Naive thymus-derived CD4-positive, alpha-beta T cell (primary cell): Measurements from ENCODE around the gene HOXA13. TPM values are rescaled to one million over a fixed set of nuclear protein-coding genes. Genes with fewer than 3 reads are reported as not detected.

ENCODE experiments used
- ATAC-seq: fragments of 150-1000 bp; cut with Tn5 transposase; 2 replicates; pipeline ENCODE4 v1.10.0; 2021; ENCODE audit warnings: mild to moderate bottlenecking, moderate library complexity
- CTCF ChIA-PET: fragments of 350-600 bp; sonication (Branson Sonifier 250); formaldehyde crosslinking; loops from one replicate; lab custom pipeline; 2021; ENCODE audit warnings: antibody characterized with exemption; lab: Charles Lee
- POLR2A ChIA-PET: fragments of 350-600 bp; sonication (Branson Sonifier 250); formaldehyde crosslinking; loops from one replicate; lab custom pipeline; 2021; ENCODE audit warnings: antibody characterized with exemption, inconsistent platforms; lab: Charles Lee
- DNase-seq, 9 donors: peaks; one replicate each; pipeline versions ENCODE4 v3.0.0 to v3.0.0-alpha.2; 2020 to 2022; ENCODE audit warnings: mixed read lengths in 1 of 9
- H3K27ac ChIP-seq: one replicate; pipeline ENCODE4 v1.7.0; 2013; ENCODE audit warnings: mild to moderate bottlenecking, low read depth, low read length, moderate library complexity
- H3K27me3 ChIP-seq, 2 donors: one replicate each; pipeline ENCODE4 v1.7.0; 2013; ENCODE audit warnings: low read length in 2 of 2, mild to moderate bottlenecking in 2 of 2, moderate library complexity in 2 of 2; ENCODE audit not compliant: control insufficient read depth in 2 of 2, insufficient read depth in 2 of 2
- H3K36me3 ChIP-seq, 3 experiments: 1 replicate in 2 of 3; 2 replicates in 1 of 3; pipeline ENCODE4 v1.7.0; 2013; ENCODE audit warnings: low read length in 3 of 3, mild to moderate bottlenecking in 3 of 3, moderate library complexity in 1 of 3; ENCODE audit not compliant: insufficient read depth in 3 of 3, control insufficient read depth in 2 of 3
- H3K4me1 ChIP-seq, 2 donors: one replicate each; pipeline ENCODE4 v1.7.0; 2013; ENCODE audit warnings: low read length in 2 of 2, mild to moderate bottlenecking in 2 of 2, moderate library complexity in 1 of 2; ENCODE audit not compliant: control insufficient read depth in 2 of 2, insufficient read depth in 2 of 2
- H3K4me3 ChIP-seq: 2 replicates; pipeline ENCODE4 v1.7.0; 2013; ENCODE audit warnings: mild to moderate bottlenecking, low read length
- H3K9me3 ChIP-seq, 3 experiments: 1 replicate in 2 of 3; 2 replicates in 1 of 3; pipeline ENCODE4 v1.7.0; 2013; ENCODE audit warnings: low read length in 3 of 3; ENCODE audit not compliant: control insufficient read depth in 2 of 3
- H3K27ac Mint-ChIP-seq, 9 donors: one replicate each; pipeline ENCODE4 v1.8.0; 2020 to 2022; ENCODE audit warnings: mixed read lengths in 9 of 9, mild to moderate bottlenecking in 8 of 9, moderate library complexity in 5 of 9, inconsistent platforms in 2 of 9
- H3K27me3 Mint-ChIP-seq, 5 donors: one replicate each; pipeline ENCODE4 v1.8.0; 2021 to 2022; ENCODE audit warnings: mixed read lengths in 5 of 5, mild to moderate bottlenecking in 1 of 5
- H3K36me3 Mint-ChIP-seq, 5 donors: one replicate each; pipeline ENCODE4 v1.8.0; 2020 to 2022; ENCODE audit warnings: mixed read lengths in 5 of 5, mild to moderate bottlenecking in 3 of 5, inconsistent platforms in 1 of 5
- H3K4me1 Mint-ChIP-seq, 7 donors: one replicate each; pipeline ENCODE4 v1.8.0; 2020 to 2022; ENCODE audit warnings: mixed read lengths in 7 of 7, mild to moderate bottlenecking in 3 of 7, inconsistent platforms in 1 of 7
- H3K4me3 Mint-ChIP-seq, 10 donors: one replicate each; pipeline ENCODE4 v1.8.0; 2020 to 2022; ENCODE audit warnings: mild to moderate bottlenecking in 10 of 10, mixed read lengths in 10 of 10, moderate library complexity in 6 of 10, inconsistent platforms in 2 of 10
- H3K9me3 Mint-ChIP-seq, 11 donors: one replicate each; pipeline ENCODE4 v1.8.0; 2020 to 2022; ENCODE audit warnings: mixed read lengths in 11 of 11, mild to moderate bottlenecking in 4 of 11, inconsistent platforms in 1 of 11, moderate library complexity in 1 of 11
- intact Hi-C, 2 donors: fragments of 100-400 bp; cut with micrococcal nuclease; formaldehyde crosslinking; loops; one replicate each; pipeline ENCODE4 v1.15.1; 2023
- polyA plus RNA-seq, 2 donors: library from polyadenylated mRNA; unstranded; fragments of 300-500 nt; fragmentation: Illumina TruSeq; gene quantifications; one replicate each; pipeline ENCODE4 v1.2.3, GENCODE V29; 2021
- total RNA-seq, 6 experiments: library from RNA in 5 of 6; stranded (reverse) in 5 of 6; gene quantifications; 1 replicate in 5 of 6; 2 replicates in 1 of 6; pipeline ENCODE4 v1.2.3 and lab custom pipeline; 2021 to 2026

HOXA13 gene
- total and polyA plus RNA-seq, 7 experiments from 2014 or later: not detected

GRCh38 chr7:27159266-27160144 is 40.4 kb downstream of the HOXA13 start:
- no peak for DNase-seq

DNA sequence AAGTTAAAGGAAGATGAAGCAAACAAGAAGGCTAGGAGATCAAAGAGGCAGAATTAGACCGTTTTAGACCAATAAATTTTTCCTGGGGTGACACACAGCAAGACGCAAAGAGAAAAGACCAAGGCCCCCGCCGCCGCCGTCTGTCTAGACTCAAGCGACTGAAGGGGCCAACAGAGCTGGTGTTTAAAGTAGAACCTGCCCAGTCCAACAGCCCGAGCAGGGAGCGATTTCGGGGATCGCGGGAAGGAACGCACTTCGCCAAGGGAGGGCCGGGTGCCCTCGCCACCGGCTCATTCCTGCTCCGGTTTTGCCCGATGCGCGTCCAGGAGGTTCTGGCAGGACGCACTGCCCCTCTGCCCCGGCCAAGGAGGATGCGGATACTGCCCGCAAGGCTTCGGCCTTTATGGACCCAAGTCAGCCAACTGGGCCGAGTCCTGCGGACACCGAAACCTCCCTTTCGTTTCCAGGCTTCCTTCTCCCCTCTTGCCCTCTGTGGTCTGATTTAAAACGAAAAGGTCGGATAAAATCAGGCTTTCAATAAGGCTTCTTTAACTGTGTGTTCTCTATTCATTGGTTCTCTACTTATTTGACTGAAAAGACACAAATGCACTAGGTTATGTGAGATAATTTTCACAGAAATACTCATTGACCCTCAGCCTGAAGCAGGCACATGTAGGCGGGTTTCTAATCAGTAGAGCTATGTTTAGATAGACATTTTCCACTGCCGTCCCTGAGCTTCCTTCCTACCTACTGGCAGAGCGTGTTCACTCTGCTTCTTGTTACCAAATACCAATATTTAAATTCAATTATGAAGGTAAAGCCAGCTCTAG is 41.2 kb downstream of the HOXA13 start:
- ChIA-PET POLR2A (no interaction called here), CTCF (interaction anchor here (1.3 to 1.8 kb wide), 2 partner anchors 9 to 789 kb away, joined by 6 read pairs; no protein-coding TSS in a partner anchor)
- DNase-seq (peak in 1 of 9 donors; percentile 28), ATAC-seq (no peak)
- Mint-ChIP-seq H3K9me3 (peaks cover 0 to 7% (median 0%) of the 10 kb centered on the region in 11 donors), H3K27ac (peak overlapping the region in 7 of 9 donors; percentile 15 to 81 (median 74)), H3K4me1 (peaks cover 23 to 59% (median 48%) of the 10 kb centered on the region in 7 donors), H3K36me3 (peaks cover 0 to 3% (median 0%) of the 10 kb centered on the region in 5 donors), H3K27me3 (peaks cover 68 to 92% (median 84%) of the 10 kb centered on the region in 5 donors), H3K4me3 (peak overlapping the region in 9 of 10 donors; percentile 15 to 81 (median 25))
- no peak overlapping the region for H3K4me3 ChIP-seq
- peaks cover 25 to 40% of the 10 kb centered on the region in 2 donors for H3K4me1 ChIP-seq
- H3K9me3 ChIP-seq: no peaks in the 10 kb centered on the region
- H3K36me3 ChIP-seq: no peaks in the 10 kb centered on the region
- H3K27me3 ChIP-seq: peaks cover 41 to 61% of the 10 kb centered on the region in 2 donors
- H3K27ac ChIP-seq: no peak overlapping the region
- intact Hi-C loops: loop anchor here (1.0 to 5.0 kb wide), 5 partner anchors 10 to 1304 kb away; partner anchors contain the start of genes CBX3 (in 1 of the 2), HNRNPA2B1 (in 1 of the 2) and HOXA1 (in 1 of the 2)

More at GRCh38 chr7:27159266-27160144, 40.4 kb downstream of the HOXA13 start:
- Histone ChIP-seq H3K27me3 (peaks cover 34 to 61% of the 10 kb centered on the region in 2 donors), H3K36me3 (no peaks in the 10 kb centered on the region), H3K27ac (no peak overlapping the region), H3K4me1 (peaks cover 25 to 40% of the 10 kb centered on the region in 2 donors), H3K9me3 (no peaks in the 10 kb centered on the region), H3K4me3 (peak overlapping the region; percentile 81)
- Mint-ChIP-seq H3K4me3 (peak overlapping the region; percentile 33 to 88 (median 74)), H3K27ac (peak overlapping the region in 2 of 9 donors; percentile 9 to 11), H3K9me3 (peaks cover 0 to 11% (median 0%) of the 10 kb centered on the region in 11 donors), H3K27me3 (peaks cover 67 to 92% (median 82%) of the 10 kb centered on the region in 5 donors), H3K4me1 (peaks cover 21 to 56% (median 41%) of the 10 kb centered on the region in 7 donors), H3K36me3 (peaks cover 0 to 3% (median 0%) of the 10 kb centered on the region in 5 donors)
- intact Hi-C loops: loop anchor here (1.0 to 5.0 kb wide), 13 partner anchors 9 to 1305 kb away; partner anchors contain the start of genes CBX3 (in 1 of the 2), EVX1 (in 1 of the 2), HNRNPA2B1 (in 1 of the 2) and HOXA1 (in 1 of the 2)
- ChIA-PET POLR2A (no interaction called here), CTCF (interaction anchor here (0.8 to 1.8 kb wide), 3 partner anchors 10 to 790 kb away, joined by 3 to 6 read pairs (median 6); no protein-coding TSS in a partner anchor)
- ATAC-seq: no peak

DNA sequence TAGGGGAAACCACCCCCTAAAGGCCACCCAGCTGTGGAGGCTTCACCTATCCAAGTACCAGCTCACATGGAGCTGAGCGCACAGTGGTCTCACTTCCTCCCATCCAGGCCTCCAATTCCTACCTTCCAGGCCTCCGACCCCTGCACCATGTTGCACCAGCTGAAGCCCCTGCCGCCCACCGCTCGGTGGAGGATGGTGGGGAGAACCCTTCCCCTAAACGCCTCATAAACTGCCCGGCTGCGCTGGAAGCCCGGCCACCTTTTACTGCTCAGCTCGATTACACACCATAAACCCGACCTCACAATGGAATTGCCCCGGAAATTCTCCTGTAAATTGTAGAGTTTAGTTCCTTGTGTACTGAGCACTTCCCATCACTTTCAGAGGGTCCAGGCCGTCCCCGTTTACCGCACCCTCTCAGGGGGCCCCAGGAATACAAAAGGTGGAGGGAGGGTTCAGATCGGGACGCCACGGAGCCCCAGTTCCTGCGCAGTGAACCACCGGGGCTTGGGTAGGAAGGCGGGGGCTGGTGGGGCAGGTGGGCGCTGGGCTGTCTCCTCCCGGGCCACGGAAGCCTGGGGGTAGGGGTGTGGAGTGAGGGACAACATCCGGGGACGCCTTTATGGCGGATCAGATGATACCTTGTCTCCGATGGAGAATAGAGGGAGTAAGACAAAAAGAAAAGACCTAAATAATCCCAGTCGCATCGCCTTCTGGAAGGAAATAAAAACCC is 42.0 kb downstream of the HOXA13 start:
- peak overlapping the region in 6 of 9 donors; percentile 20 to 81 (median 75) for H3K27ac Mint-ChIP-seq
- peaks cover 0 to 3% (median 0%) of the 10 kb centered on the region in 5 donors for H3K36me3 Mint-ChIP-seq
- CTCF ChIA-PET: no interaction called here
- peaks cover 68 to 91% (median 83%) of the 10 kb centered on the region in 5 donors for H3K27me3 Mint-ChIP-seq
- Histone ChIP-seq H3K36me3 (no peaks in the 10 kb centered on the region), H3K27me3 (peaks cover 49 to 65% of the 10 kb centered on the region in 2 donors), H3K4me3 (no peak overlapping the region), H3K27ac (no peak overlapping the region), H3K4me1 (peaks cover 25 to 40% of the 10 kb centered on the region in 2 donors), H3K9me3 (no peaks in the 10 kb centered on the region)
- peak overlapping the region in 9 of 10 donors; percentile 9 to 63 (median 25) for H3K4me3 Mint-ChIP-seq
- intact Hi-C loops: loop anchor here (1.0 to 5.0 kb wide), 5 partner anchors 10 to 1303 kb away; partner anchors contain the start of genes CBX3 (in 1 of the 2), HNRNPA2B1 (in 1 of the 2) and HOXA1 (in 1 of the 2)
- ATAC-seq (no peak), DNase-seq (peak in 1 of 9 donors; percentile 21)
- POLR2A ChIA-PET: interaction anchor here (0.9 to 1.3 kb wide), 3 partner anchors 10 to 31 kb away, joined by 3 to 4 read pairs (median 3); partner anchors contain the start of gene HOXA6
- peaks cover 23 to 60% (median 49%) of the 10 kb centered on the region in 7 donors for H3K4me1 Mint-ChIP-seq
- H3K9me3 Mint-ChIP-seq: peaks cover 0 to 7% (median 0%) of the 10 kb centered on the region in 11 donors

GRCh38 chr7:27156916-27157701 is 42.8 kb downstream of the HOXA13 start:
- Histone ChIP-seq H3K27ac (no peak overlapping the region), H3K27me3 (peaks cover 57 to 72% of the 10 kb centered on the region in 2 donors), H3K9me3 (no peaks in the 10 kb centered on the region), H3K36me3 (no peaks in the 10 kb centered on the region), H3K4me1 (peaks cover 29 to 45% of the 10 kb centered on the region in 2 donors), H3K4me3 (no peak overlapping the region)
- H3K27ac Mint-ChIP-seq: peak overlapping the region in 8 of 9 donors; percentile 35 to 81 (median 62)
- H3K4me3 Mint-ChIP-seq: peak overlapping the region in 5 of 10 donors; percentile 9 to 63 (median 33)
- ChIA-PET POLR2A (interaction anchor here (0.9 to 1.3 kb wide), 4 partner anchors 9 to 31 kb away, joined by 3 to 4 read pairs (median 3); partner anchors contain the start of gene HOXA6), CTCF (no interaction called here)
- ATAC-seq (no peak), DNase-seq (peak in 1 of 9 donors; percentile 18)
- H3K36me3 Mint-ChIP-seq: peaks cover 0 to 3% (median 0%) of the 10 kb centered on the region in 5 donors
- intact Hi-C loops: loop anchor here in 1 of 2 donors (1.0 to 5.0 kb wide), 4 partner anchors 11 to 955 kb away; partner anchors contain the start of genes CBX3, HNRNPA2B1 and HOXA1
- peaks cover 0 to 7% (median 0%) of the 10 kb centered on the region in 11 donors for H3K9me3 Mint-ChIP-seq
- H3K4me1 Mint-ChIP-seq: peaks cover 23 to 66% (median 49%) of the 10 kb centered on the region in 7 donors
- peaks cover 64 to 91% (median 76%) of the 10 kb centered on the region in 5 donors for H3K27me3 Mint-ChIP-seq

- no peak within 1 kb of the TSS for H3K4me3 ChIP-seq
- Mint-ChIP-seq H3K4me3 (peak within 1 kb of the TSS; percentile 33 to 92 (median 70)), H3K36me3 (peaks cover 0 to 3% (median 0%) of the 10 kb centered on the region in 5 donors), H3K9me3 (peaks cover 0 to 7% (median 0%) of the 10 kb centered on the region in 11 donors), H3K27ac (peak within 1 kb of the TSS in 8 of 9 donors; percentile 43 to 87 (median 82)), H3K4me1 (peaks cover 27 to 72% (median 55%) of the 10 kb centered on the region in 7 donors), H3K27me3 (peaks cover 67 to 91% (median 79%) of the 10 kb centered on the region in 5 donors)
- CTCF ChIA-PET: no interaction called here
- DNase-seq (no peak), ATAC-seq (no peak)
- POLR2A ChIA-PET: interaction anchor here (0.9 to 1.3 kb wide), 2 partner anchors 16 to 32 kb away, joined by 3 read pairs; no protein-coding TSS in a partner anchor
- H3K9me3 ChIP-seq: no peaks in the 10 kb centered on the region
- peaks cover 34 to 51% of the 10 kb centered on the region in 2 donors for H3K4me1 ChIP-seq
- no peaks in the 10 kb centered on the region for H3K36me3 ChIP-seq
- peaks cover 63 to 78% of the 10 kb centered on the region in 2 donors for H3K27me3 ChIP-seq
- H3K27ac ChIP-seq: no peak within 1 kb of the TSS
- intact Hi-C loops: loop anchor here in 1 of 2 donors (2.0 to 5.0 kb wide), 3 partner anchors 16 to 954 kb away; partner anchors contain the start of genes CBX3, HNRNPA2B1 and HOXA1
These were observed 43.4 kb downstream of the HOXA13 start, which contains the start of gene HOXA7 for GRCh38 chr7:27156508-27156898. Gene HOXA7, minus strand, starts transcription at chr7:27156675. Its CDS starts 130 bp downstream, at chr7:27156545.
